HG02870 (cell line): ENCODE measurements around the gene C17orf107.
A peak's percentile ranks its signal among the peaks of the same experiment; 100 is the strongest.

Experiments used
- ATAC-seq: cut with Tn5 transposase; IDR thresholded peaks from one replicate; pipeline ENCODE4 v1.9.1; 2021; ENCODE audit warnings: mild to moderate bottlenecking, moderate library complexity; ENCODE audit not compliant: unreplicated experiment

The C17orf107 gene

GRCh38 chr17:4933646-4934045 is 34.3 kb downstream of the C17orf107 start:
- no peak for ATAC-seq

DNA sequence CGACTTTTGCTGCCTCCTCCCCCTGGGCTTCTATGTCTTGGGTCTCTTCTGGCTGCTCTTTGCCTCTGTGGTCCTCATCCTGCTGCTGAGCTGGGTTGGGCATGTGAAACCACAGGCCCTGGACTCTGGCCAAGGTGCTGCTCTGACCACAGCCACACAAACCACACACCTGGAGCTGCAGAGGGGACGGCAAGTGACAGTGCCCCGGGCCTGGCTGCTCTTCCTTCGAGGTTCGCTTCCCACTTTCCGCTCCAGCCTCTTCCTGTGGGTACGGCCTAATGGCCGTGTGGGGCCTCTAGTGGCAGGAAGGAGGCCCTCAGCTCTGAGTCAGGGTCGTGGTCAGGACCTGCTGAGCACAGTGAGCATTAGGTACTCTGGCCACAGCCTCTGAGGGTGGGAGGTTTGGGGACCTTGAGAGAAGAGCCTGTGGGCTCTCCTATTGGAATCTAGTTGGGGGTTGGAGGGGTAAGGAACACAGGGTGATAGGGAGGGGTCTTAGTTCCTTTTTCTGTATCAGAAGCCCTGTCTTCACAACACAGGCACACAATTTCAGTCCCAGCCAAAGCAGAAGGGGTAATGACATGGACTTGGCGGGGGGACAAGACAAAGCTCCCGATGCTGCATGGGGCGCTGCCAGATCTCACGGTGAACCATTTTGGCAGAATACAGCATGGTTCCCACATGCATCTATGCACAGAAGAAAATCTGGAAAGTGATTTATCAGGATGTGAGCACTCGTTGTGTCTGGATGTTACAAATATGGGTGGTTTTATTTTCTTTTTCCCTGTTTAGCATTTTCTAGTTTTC is 35.0 kb downstream of the C17orf107 start:
- ATAC-seq = no peak

- ATAC-seq = no peak
Observed at GRCh38 chr17:4935650-4936049, 36.3 kb downstream of the C17orf107 start.

DNA sequence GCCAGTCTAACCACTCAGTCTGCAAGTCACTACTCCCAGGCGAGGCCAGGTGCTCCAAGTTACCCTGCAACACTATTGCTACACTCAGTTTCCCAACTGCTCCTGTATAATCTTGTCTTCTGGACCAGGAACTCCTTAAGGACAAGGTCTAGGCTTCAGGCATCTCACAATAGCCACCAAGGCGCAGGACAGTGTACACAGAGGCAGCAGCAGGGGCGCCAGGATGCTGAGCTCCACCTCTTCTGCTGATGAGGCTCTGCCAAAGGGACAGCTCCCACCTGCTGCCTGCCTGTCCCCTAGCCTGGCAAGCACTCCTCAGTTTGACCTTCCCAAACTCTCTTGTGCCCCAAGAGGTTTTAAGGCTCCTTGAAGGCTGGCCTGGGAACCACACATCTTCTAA is 37.1 kb downstream of the C17orf107 start:
- ATAC-seq = no peak

DNA sequence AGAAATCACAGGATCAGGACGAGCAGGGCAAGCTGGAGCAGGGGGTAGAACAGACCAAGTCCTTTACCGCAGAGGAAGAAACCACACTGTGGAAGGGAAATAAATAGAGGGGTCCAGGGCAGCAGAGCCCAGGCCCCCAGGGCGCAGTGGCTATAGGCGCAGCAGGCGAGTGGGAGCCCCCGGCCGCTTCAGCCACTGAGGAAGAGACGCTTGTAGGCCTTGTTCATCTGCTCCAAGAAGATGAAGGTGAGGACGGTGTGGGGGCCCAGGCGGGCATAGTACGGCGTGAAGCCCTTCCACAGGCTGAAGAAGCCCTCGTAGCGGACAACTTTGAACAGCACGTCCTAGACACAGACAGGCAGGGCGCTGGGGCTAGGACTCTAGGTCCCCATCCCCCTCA is 38.2 kb downstream of the C17orf107 start:
- no peak for ATAC-seq

GRCh38 chr17:4938069-4938491 is 38.7 kb downstream of the C17orf107 start:
- no peak for ATAC-seq

DNA sequence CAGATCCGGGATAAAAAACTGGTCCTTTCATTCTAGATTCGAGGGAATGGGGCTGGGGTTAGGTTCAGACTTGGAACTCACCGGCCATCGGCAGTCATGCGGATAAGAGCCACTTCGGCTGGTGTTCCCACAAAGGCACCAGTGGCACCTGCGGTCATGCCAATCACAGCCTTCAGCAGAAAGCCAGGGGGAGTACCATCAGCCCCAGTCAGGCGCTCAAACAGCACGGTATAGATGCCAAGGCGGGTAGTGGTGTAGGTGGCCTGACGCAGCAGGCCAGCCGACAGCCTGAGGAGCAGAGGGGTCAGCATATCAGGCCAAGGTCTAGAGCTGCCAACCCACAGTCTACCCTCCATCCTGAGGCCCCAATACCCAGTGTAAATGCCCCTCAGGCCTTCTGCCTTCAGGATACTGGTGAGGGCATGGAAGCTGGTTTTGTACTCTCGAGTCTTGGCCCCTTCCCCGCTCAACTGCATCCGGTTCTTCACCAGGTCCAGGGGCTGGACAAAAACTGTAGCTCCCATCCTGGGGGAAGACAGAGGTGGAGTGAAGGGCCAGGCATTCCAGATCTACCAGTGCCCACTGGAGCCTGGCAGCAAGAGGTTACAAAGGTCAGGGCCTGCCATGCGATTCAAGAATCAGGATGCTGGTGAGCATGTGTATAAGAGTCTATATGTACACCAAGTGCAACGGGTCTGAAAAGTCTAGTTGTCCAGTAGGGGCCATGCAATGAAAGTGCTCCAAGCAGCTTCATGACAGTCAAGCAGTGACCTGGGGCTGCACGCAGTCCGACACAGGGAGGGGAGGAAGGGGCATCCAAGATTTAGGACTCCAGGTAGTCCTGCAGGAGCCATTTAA is 39.6 kb downstream of the C17orf107 start:
- no peak for ATAC-seq

GRCh38 chr17:4939546-4939795 is 40.1 kb downstream of the C17orf107 start:
- no peak for ATAC-seq

- peak; percentile 65 for ATAC-seq
Observed at GRCh38 chr17:4939796-4940554, 40.6 kb downstream of the C17orf107 start, which contains the start of the genes RNF167 and SLC25A11. RNF167 (plus strand) TSS chr17:4940268; CDS start chr17:4940910, 642 bp downstream. SLC25A11 (minus strand) TSS chr17:4940046; CDS start chr17:4939910, 136 bp downstream.

GRCh38 chr17:4940555-4941318 is 41.4 kb downstream of the C17orf107 start:
- ATAC-seq = peak; percentile 3

GRCh38 chr17:4941319-4941610 is 41.9 kb downstream of the C17orf107 start:
- ATAC-seq = no peak

GRCh38 chr17:4942760-4943508 is 43.6 kb downstream of the C17orf107 start:
- ATAC-seq = no peak

GRCh38 chr17:4944163-4944553 is 44.8 kb downstream of the C17orf107 start:
- ATAC-seq = no peak

DNA sequence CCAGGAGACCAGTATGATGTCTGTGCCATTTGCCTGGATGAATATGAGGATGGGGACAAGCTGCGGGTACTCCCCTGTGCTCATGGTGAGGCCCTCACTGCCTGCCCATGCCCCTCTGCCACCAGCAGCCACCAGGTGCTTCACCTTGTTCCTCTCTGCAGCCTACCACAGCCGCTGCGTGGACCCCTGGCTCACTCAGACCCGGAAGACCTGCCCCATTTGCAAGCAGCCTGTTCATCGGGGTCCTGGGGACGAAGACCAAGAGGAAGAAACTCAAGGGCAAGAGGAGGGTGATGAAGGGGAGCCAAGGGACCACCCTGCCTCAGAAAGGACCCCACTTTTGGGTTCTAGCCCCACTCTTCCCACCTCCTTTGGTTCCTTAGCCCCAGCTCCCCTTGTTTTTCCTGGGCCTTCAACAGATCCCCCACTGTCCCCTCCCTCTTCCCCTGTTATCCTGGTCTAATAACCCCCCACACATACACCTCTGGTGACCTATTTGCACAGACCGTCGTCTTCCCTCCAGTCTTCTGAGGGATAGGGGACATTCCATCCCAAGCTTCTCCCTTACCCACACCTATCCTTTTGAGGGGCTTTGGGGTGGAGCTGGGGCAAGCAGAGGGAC is 45.3 kb downstream of the C17orf107 start:
- no peak for ATAC-seq

DNA sequence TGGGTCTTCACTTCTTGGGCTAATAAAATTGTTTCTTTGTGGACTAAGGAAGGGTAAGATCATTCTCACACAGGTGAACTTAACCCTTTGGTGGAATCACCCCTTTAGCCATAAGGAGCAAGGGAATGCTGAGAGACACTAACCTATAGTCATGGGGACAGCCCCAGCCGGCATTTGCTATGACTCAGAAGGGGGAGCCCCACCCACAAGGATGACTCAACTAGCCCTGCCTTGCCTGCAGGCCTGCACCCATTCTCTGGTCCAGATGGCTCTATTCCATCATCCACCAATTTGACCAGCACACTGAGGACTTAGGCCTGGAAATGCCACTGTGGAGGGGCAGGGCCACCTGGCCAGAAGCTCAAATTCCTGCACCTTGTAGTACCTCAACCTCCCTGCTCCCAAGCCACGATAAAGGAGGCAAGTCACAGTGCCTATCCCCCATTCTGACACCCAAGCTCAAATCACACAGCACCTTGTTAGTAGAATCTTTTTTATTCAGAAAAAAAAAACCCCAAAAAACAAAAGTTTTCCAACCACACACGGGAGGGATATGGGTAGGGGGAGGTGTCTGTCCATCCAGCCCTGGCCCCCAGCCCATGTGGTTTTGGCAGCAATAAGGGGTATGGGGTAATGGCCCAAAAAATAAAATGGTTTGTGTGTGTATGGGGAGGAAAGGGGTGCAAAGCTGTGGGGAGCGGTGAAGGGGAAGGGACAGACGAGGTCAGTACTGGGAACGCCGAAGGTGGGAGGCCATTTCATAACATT is 46.0 kb downstream of the C17orf107 start:
- ATAC-seq = no peak

- no peak for ATAC-seq
Observed at GRCh38 chr17:4945944-4946280, 46.6 kb downstream of the C17orf107 start.

DNA sequence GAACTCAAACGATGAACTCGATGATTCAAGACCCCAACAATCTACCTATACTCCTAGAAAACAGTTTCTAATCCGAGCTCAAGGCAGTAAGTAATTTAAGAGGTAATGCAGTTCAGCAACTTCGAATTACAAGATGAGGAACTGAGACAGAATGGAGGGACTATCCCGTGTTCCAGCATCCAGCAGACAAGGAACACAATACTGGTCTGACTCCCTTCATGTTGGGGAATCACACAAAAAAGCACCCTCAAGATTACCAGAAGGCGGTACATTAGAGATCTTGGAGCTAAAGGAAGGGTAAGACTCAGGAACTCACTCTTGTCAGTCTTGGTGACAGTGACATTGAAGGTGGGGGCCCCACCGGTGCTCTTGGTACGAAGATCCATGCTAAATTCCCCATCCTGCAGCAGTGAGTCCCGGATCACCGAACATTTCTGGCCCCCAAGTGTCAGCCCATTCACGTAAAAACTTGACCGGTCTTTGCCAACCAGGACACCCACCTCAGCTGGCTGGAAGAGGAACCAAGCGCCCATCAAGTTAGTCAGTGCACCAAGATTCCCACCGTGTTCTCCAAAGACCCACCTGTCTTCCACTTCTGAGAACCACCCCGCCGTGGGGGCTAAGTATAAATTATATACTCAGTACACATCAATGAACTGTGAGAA is 47.1 kb downstream of the C17orf107 start:
- ATAC-seq = no peak

DNA sequence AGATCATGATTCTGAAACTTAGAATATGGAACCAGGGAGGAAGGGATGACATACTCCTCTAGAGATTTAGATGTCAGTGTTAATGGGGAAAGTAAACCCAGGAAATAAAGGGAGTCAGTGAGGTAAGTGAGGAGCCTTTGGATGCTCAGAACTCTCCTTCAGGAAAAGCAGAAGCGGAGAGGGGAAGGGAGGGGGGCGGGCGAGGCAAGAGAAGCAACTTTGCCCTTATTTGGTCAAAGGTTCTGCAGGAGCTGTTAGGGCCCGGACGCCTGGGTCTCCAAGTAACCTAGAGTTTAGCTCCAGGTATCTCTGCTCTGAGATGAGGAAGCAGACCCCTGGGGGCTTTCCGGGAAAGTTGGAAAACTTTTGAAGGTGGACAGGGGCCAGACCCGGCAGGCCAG is 47.7 kb downstream of the C17orf107 start:
- ATAC-seq = no peak
